Upper lobe of right lung (tissue), 1 donor: ENCODE results near the gene FANCE. TPM values are rescaled to one million over a fixed set of nuclear protein-coding genes. Genes with fewer than 3 reads are reported as not detected.
"Not testable (repeated sequence)": the region's sequence is repeated elsewhere in the genome, so short reads cannot be mapped to it uniquely, and the experiment has no call there.

Experiments used
- ATAC-seq: fragments of 200-7000 bp; cut with Tn5 transposase; one replicate; pipeline ENCODE4 v1.9.1; 2020; ENCODE audit warnings: mild to moderate bottlenecking, moderate library complexity
- DNase-seq: peaks from one replicate; pipeline ENCODE4 v3.0.0-alpha.2; 2020
- H3K27ac ChIP-seq: fragments of 200-600 bp; one replicate; pipeline ENCODE4 v1.8.0; 2022
- H3K27me3 ChIP-seq: fragments of 200-600 bp; one replicate; pipeline ENCODE4 v1.8.0; 2022; ENCODE audit warnings: mild to moderate bottlenecking
- H3K36me3 ChIP-seq: fragments of 200-600 bp; one replicate; pipeline ENCODE4 v1.8.0; 2022
- H3K4me1 ChIP-seq: fragments of 200-600 bp; one replicate; pipeline ENCODE4 v1.8.0; 2022
- H3K4me3 ChIP-seq: fragments of 200-600 bp; one replicate; pipeline ENCODE4 v1.8.0; 2022; ENCODE audit warnings: mild to moderate bottlenecking
- H3K9me3 ChIP-seq: fragments of 200-600 bp; one replicate; pipeline ENCODE4 v1.8.0; 2022
- CTCF ChIP-seq: fragments of 200-600 bp; IDR thresholded peaks from one replicate; pipeline ENCODE4 v1.8.0; 2022; ENCODE audit warnings: antibody characterized with exemption
- intact Hi-C: fragments of 100-400 bp; cut with DNase I; formaldehyde crosslinking; loops from one replicate; pipeline ENCODE4 v1.11.0; 2022
- microRNA-seq: library from miRNA; unstranded; fragments of <30 nt; microRNA quantifications from one replicate; pipeline ENCODE4 v1.2.0, GENCODE V29; 2020; ENCODE audit warnings: borderline microRNAs expressed
- total RNA-seq: library from RNA; stranded (reverse); fragmentation: NEBNext Ultra II Directional; extraction: Animal tissue kit (Norgen Biotek cat#: 25700); gene quantifications from one replicate; pipeline ENCODE4 v1.2.1, GENCODE V29; 2021
- donor health status: DM: no; HTN: yes; CAD: no; lungs with severe emphysema.

Gene FANCE
- total RNA-seq, 1 donor from 2014 or later, result 10.4 TPM

- Histone ChIP-seq H3K4me3 (no peak overlapping the region), H3K36me3 (no peaks in the 10 kb centered on the region), H3K27me3 (peaks cover 31% of the 10 kb centered on the region), H3K9me3 (no peaks in the 10 kb centered on the region), H3K4me1 (no peaks in the 10 kb centered on the region), H3K27ac (no peak overlapping the region)
- DNase-seq, result no peak
- intact Hi-C loops, result no loop called here
- no peak for ATAC-seq
- no peak for TF ChIP-seq CTCF
Observed at GRCh38 chr6:35512006-35512405, 59.9 kb downstream of the FANCE start.

- intact Hi-C loops, result no loop called here
- Histone ChIP-seq H3K27ac (no peak within 1 kb of the TSS), H3K36me3 (no peaks in the 10 kb centered on the region), H3K27me3 (peaks cover 31% of the 10 kb centered on the region), H3K9me3 (no peaks in the 10 kb centered on the region), H3K4me1 (no peaks in the 10 kb centered on the region), H3K4me3 (no peak within 1 kb of the TSS)
- TF ChIP-seq CTCF, result no peak
- ATAC-seq, result no peak
- no peak for DNase-seq
Observed at GRCh38 chr6:35512740-35513139, 60.6 kb downstream of the FANCE start, which contains the start of gene TULP1. Gene TULP1, minus strand, starts transcription at chr6:35512896. Its CDS starts 38 bp downstream, at chr6:35512858.

GRCh38 chr6:35514587-35514986, 62.4 kb downstream of the FANCE start:
- no peak overlapping the region for H3K4me3 ChIP-seq
- no peaks in the 10 kb centered on the region for H3K36me3 ChIP-seq
- H3K27me3 ChIP-seq, result peaks cover 22% of the 10 kb centered on the region
- intact Hi-C loops, result no loop called here
- DNase-seq (no peak), ATAC-seq (no peak)
- H3K4me1 ChIP-seq, result no peaks in the 10 kb centered on the region
- H3K27ac ChIP-seq, result no peak overlapping the region
- TF ChIP-seq CTCF, result no peak
- no peaks in the 10 kb centered on the region for H3K9me3 ChIP-seq

GRCh38 chr6:35515939-35516338, 63.8 kb downstream of the FANCE start:
- H3K36me3 ChIP-seq, DNase-seq, intact Hi-C loops, H3K27ac ChIP-seq, H3K9me3 ChIP-seq, H3K4me1 ChIP-seq, H3K4me3 ChIP-seq: not testable (repeated sequence)
- ATAC-seq, result peak; percentile 20
- H3K27me3 ChIP-seq, result peaks cover 13% of the 10 kb centered on the region

Small RNA genes lying within 50 kb of the gene (microRNA-seq; reads per million reads assigned to microRNA genes)
- not detected for gene MIR7111

Other genes with a start within 250 kb of the FANCE start
- 0.46 TPM for gene SCUBE3, start 238.4 kb upstream of the FANCE start, total RNA-seq
- 31.3 TPM for gene ZNF76, start 192.6 kb upstream of the FANCE start, total RNA-seq
- gene DEF6, start 154.5 kb upstream of the FANCE start, total RNA-seq, result 17.4 TPM
- gene PPARD, start 109.8 kb upstream of the FANCE start, total RNA-seq, result 31.6 TPM
- 941 TPM for gene RPL10A, start 16.1 kb downstream of the FANCE start, total RNA-seq
- gene TEAD3, start 44.7 kb downstream of the FANCE start, total RNA-seq, result 23.4 TPM
- not detected for gene TULP1, start 60.6 kb downstream of the FANCE start, total RNA-seq
- 142 TPM for gene FKBP5, start 236.6 kb downstream of the FANCE start, total RNA-seq